Measurements from ENCODE around the gene VPS37D. TPM values are rescaled to one million over a fixed set of nuclear protein-coding genes. Genes with fewer than 3 reads are reported as not detected.

Gene VPS37D
- total and polyA plus RNA-seq, 2 of the 4 experiments (the other 2 are of a cell fraction) = 2.3 to 3.1 TPM

- Histone ChIP-seq H3K56ac (ENCODE audit: extremely low read depth, insufficient read depth, low read length) (no peak overlapping the region), H2AK5ac (ENCODE audit: low read depth, low read length) (peak overlapping the region; percentile 58), H2BK5ac (ENCODE audit: low read depth, low read length, poor library complexity, severe bottlenecking) (peak overlapping the region; percentile 55), H3K4me1 (ENCODE audit: control insufficient read depth, insufficient read depth, low read length) (peaks cover 28% of the 10 kb centered on the region), H4K91ac (ENCODE audit: insufficient read depth, low read depth, low read length) (0 out of 2 replicates have a peak overlapping the region, but pooled peaks have one; percentile 1), H3K9me3 (ENCODE audit: control insufficient read depth, insufficient read depth, low read length) (no peaks in the 10 kb centered on the region), H4K8ac (ENCODE audit: low read depth in 2 of 2, low read length in 2 of 2) (peak overlapping the region in 1 of 2 experiments; percentile 54; a peak in 1 of 4 replicates), H3K14ac (replicated peaks; ENCODE audit: low read depth, low read length) (no peak overlapping the region; the same call in 1 of the 2 replicates), H3K9me1 (ENCODE audit: insufficient read depth, low read length) (peaks cover 21% of the 10 kb centered on the region), H3K9ac (ENCODE audit: low read depth, low read length) (no peak overlapping the region), H3K36me3 (ENCODE audit: control insufficient read depth, insufficient read depth, low read length) (peaks cover 2% of the 10 kb centered on the region; the same call in 1 of the 2 replicates), H3K4ac (ENCODE audit: low read depth, low read length) (peak overlapping the region; percentile 51; the same call in 1 of the 2 replicates), H3K79me1 (ENCODE audit: low read depth in 1 of 2, low read length in 2 of 2) (peaks cover 22 to 73% of the 10 kb centered on the region in 2 experiments), H3K27me3 (ENCODE audit: control insufficient read depth, insufficient read depth, low read length) (no peaks in the 10 kb centered on the region), H3K4me2 (ENCODE audit: low read depth, low read length) (peak overlapping the region; percentile 59), H4K5ac (ENCODE audit: low read depth, low read length) (no peak overlapping the region), H3K4me3 (ENCODE audit: insufficient read depth, low read depth, low read length) (no peak overlapping the region), H3K23ac (ENCODE audit: low read depth, low read length) (no peak overlapping the region), H2AK9ac (replicated peaks; ENCODE audit: low read depth, low read length, poor library complexity) (peak overlapping the region; percentile 26), H2BK120ac (ENCODE audit: low read depth, low read length) (peak overlapping the region; percentile 7; the same call in 1 of the 2 replicates), H2BK15ac (ENCODE audit: low read depth, low read length) (no peak overlapping the region), H2AFZ (replicated peaks; ENCODE audit: low read length, poor library complexity) (no peak overlapping the region), H2BK20ac (ENCODE audit: low read depth, low read length) (no peak overlapping the region; the same call in 1 of the 2 replicates), H3K18ac (ENCODE audit: low read depth, low read length) (no peak overlapping the region), H3K27ac (ENCODE audit: insufficient read depth, low read length) (peak overlapping the region; percentile 20), H4K20me1 (ENCODE audit: insufficient read depth, low read length) (peaks cover 74% of the 10 kb centered on the region)
- CTCF ChIA-PET = interaction anchor here (0.9 kb wide), 1 partner anchor 13 kb away, joined by 3 read pairs; no protein-coding TSS in a partner anchor
- in situ Hi-C loops (cut with MboI; ENCODE audit: low sequenced_read_pairs) = no loop called here
- dilution Hi-C loops (cut with HindIII; ENCODE audit: low sequenced_read_pairs, unreplicated experiment) = no loop called here
- BruUV-seq (replicated peaks) = no TSS peak
- POLR2A ChIA-PET (ENCODE audit: unreplicated experiment) = no interaction called here
- DNase-seq = peak; percentile 98
- intact Hi-C loops (cut with micrococcal nuclease) = loop anchor here (5.0 kb wide), 2 partner anchors 33 to 48 kb away; partner anchors contain the start of genes BUD23, DNAJC30 and VPS37D
- WGBS, 2 experiments (ENCODE audit: extremely low coverage in 2 of 2, insufficient read length in 1 of 2) = 96% methylated on average over 4 of the region's 16 CpGs; no CpG with 5 or more reads in 1 of the 2 experiments
- ATAC-seq (ENCODE audit: low read depth) = peak; percentile 80
- peak; percentile 79 for TF ChIP-seq NFE2L2 (IDR thresholded peaks at IDR 0.05; ENCODE audit: low read depth, low read length)
- no peak for TF ChIP-seq RAD21 (IDR thresholded peaks at IDR 0.05; ENCODE audit: low read length)
- TF ChIP-seq MXI1 (IDR thresholded peaks at IDR 0.05; ENCODE audit: borderline replicate concordance, low read depth, low read length) = no peak
- TF ChIP-seq CTCF (conservative IDR thresholded peaks at IDR 0.05; ENCODE audit: low read depth, low read length) = no peak
- 0 out of 2 replicates have a peak, but pooled peaks have one; percentile 12 for TF ChIP-seq SMC3 (IDR thresholded peaks at IDR 0.05; ENCODE audit: low read depth, low read length)
- TF ChIP-seq RCOR1 (IDR thresholded peaks at IDR 0.05; ENCODE audit: insufficient replicate concordance, low read length) = peak; percentile 95
- TF ChIP-seq MAFK (IDR thresholded peaks at IDR 0.05; ENCODE audit: low read depth, low read length) = peak; percentile 68
- TF ChIP-seq CHD1 (IDR thresholded peaks at IDR 0.05; ENCODE audit: low read depth, low read length) = 0 out of 2 replicates have a peak, but pooled peaks have one; percentile 63
- TF ChIP-seq BHLHE40 (IDR thresholded peaks at IDR 0.05; ENCODE audit: low read depth, low read length) = peak; percentile 70
- TF ChIP-seq ELK1 (IDR thresholded peaks at IDR 0.05; ENCODE audit: borderline replicate concordance, low read depth, low read length) = no peak
- peak; percentile 28; the same call in 1 of the 2 replicates for TF ChIP-seq POLR2A (IDR thresholded peaks at IDR 0.05; ENCODE audit: low read depth, low read length)
- peak; percentile 92 for TF ChIP-seq FOS (IDR thresholded peaks at IDR 0.05; ENCODE audit: low read depth, low read length)
- no peak for TF ChIP-seq USF2 (IDR thresholded peaks at IDR 0.05; ENCODE audit: low read depth, low read length)
- TF ChIP-seq RFX5 (IDR thresholded peaks at IDR 0.05; ENCODE audit: low read depth, low read length) = no peak
These were observed 48.2 kb downstream of the VPS37D start for GRCh38 chr7:73715648-73716317.

Data from IMR-90 (cell line).